GDM1 (cell line): ENCODE results near the gene MOGAT1.
"Not testable (repeated sequence)": the region's sequence is repeated elsewhere in the genome, so short reads cannot be mapped to it uniquely, and the experiment has no call there.

Experiments
- DNase-seq: peaks from one replicate; lab custom pipeline; 2025; lab: John Stamatoyannopoulos, UW

Gene MOGAT1

GRCh38 chr2:222743251-222743812, 71.9 kb downstream of the MOGAT1 start:
- no peak for DNase-seq

- no peak for DNase-seq
Observed at GRCh38 chr2:222745836-222746559, 74.5 kb downstream of the MOGAT1 start.

DNA sequence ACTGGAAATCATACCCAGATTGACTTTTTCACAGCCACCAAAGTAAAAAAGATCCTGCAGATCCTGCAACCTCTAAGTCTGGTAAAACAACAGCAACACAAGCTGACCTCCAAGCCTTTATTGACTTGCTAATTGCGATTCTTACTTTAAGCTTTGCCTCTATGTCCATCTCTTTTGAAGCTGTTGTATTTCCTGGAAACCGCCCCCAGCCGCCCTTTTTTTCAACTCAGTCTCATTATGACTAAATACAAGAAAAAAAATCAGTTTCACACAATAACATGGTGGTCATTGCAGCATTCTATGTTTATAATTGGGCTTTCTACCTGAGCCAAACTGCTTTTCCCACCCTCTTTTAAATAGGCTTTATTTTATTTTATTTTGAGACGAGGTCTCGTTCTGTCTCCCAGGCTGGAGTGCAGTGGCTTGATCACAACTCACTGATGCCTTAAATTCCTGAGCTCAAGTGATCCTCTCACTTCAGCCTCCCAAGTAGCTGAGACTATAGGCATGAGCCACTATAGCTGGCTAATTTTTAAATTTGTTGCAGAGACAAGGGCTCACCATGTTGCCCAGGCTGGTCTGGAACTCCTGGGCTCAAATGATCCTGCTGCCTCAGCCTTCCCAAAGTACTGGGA, 76.2 kb downstream of the MOGAT1 start:
- no peak for DNase-seq

- DNase-seq: no peak
Observed at GRCh38 chr2:222750533-222750932, 79.1 kb downstream of the MOGAT1 start.

DNA sequence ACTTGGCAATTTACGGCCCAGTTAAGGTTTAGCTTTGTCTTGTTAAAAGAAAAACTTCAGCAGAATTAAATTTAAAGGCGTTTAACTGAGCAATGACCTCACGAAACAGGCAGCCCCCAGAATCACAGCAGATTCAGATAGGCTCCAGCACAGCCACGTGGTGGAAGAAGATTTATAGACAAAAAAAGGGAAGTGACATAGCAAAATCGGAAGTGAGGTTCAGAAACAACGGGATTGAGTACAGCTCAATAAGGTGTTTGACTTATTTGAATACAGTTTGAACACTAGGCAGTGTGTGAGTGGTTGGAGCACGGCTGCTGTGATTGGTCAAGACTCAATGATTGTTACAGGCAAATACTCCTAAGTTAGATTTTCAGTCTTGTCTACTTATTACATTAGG, 79.8 kb downstream of the MOGAT1 start:
- no peak for DNase-seq

DNA sequence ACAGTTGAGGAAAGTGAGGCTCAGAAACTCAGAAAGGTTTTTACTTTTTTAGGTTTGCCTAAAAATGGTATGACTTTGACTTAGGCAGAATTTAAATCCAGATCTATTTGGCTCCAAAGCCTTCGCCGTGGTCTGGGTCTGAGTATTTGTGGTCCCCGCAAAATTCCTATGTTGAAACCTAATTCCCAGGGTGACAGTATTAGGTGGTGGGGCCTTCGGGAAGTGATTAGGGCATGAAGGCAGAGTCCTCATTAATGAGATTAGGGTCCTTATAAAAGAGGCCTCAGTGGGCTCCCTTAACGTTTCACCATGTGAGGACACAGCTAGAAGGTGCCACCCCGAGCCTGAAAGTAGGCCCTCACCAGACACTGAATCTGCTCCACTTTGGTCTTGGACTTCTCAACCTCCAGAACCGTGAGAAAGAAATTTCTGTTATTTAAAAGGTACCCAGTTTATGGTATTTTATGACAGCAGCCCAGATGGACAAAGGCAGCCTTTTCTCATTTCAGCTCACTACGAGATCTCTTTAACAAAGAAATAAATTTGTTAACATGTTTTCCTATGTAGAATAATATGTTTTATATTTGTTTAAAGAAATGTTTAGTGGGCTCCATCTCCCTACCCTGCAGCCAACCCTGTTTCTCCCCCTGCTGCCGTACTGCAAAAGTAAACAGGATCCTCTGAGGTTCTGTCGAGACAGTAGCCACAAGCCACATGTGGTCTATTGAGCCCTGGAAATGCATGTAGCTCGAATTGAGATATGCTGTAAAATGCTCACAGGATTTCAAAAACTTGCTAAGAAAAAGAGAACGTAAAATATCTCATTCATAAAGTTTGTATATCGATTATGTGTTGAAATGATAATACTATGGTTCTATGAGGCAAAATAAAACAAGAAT, 80.6 kb downstream of the MOGAT1 start:
- no peak for DNase-seq

DNA sequence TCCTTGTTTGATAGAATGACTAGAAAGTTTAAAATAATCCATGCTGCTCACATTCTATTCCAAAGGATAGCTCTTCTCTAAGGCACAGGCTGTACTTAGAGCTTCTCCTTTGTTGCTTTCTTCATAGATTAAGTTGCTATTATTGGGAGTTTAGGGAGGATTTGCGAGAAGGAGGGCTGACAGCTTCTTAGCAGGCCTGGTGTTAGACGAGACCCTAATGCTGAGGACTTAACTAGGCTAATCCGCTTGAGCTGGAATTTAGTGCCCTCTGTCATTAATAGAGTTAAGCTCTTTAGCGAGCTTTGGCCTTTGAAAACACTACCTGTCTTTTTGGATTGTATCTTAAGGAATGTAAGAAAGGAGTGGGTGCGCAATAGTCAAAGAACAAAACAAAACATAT, 81.3 kb downstream of the MOGAT1 start:
- DNase-seq: no peak

- no peak for DNase-seq
Observed at GRCh38 chr2:222753251-222753824, 81.9 kb downstream of the MOGAT1 start.

DNA sequence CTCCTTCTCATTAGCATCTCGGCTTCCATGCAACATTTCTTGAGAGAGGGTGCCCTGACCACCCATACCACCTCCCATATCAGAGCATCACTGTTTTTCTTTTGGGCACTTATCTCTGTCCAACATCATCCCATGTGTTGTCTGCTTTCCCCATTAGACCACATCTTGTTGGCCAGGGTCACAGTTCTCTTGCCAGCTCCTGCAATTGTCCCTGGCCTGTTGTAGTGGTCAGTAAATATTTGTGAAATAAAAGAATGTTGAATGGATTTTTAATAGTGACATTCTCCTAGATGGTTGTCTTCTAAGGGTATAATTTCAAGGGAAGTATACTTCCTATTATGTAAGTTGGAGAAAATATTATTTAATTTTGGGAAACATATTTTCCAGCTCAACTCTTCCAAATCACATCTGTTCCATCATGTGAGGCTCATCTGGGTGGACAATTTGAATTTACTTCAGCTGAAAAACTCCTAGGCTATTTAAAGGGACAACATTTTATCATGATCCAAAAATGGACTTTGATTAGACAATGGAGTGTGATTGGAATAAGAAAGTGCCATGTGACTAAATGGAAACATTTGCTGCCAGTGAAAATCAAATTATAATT, 83.0 kb downstream of the MOGAT1 start:
- no peak for DNase-seq

DNA sequence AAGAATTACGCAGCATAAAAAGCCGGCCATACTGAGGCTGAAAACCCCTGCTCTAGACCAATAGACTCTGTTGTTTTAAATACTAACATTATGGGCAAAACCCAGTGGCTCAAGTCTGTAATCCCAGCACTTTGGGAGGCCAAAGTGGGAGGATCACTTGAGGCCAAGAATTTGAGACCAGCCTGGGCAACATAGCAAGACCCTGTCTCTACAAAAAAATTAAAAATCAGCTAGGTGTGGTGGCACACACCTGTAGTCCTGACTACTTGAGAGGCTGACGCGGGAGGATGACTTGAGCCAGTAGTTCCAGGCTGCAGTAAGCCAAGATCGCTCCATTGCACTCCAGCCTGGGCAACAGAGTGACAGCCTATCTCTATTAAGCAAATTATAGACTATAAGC, 84.1 kb downstream of the MOGAT1 start:
- not testable (repeated sequence) for DNase-seq

GRCh38 chr2:222756362-222756831, 84.9 kb downstream of the MOGAT1 start:
- DNase-seq: no peak

GRCh38 chr2:222756951-222757650, 85.6 kb downstream of the MOGAT1 start:
- DNase-seq: no peak
